ENCODE results near the gene ANKRD35. TPM values are rescaled to one million over a fixed set of nuclear protein-coding genes. Genes with fewer than 3 reads are reported as not detected.
"Not testable (repeated sequence)": the region's sequence is repeated elsewhere in the genome, so short reads cannot be mapped to it uniquely, and the experiment has no call there.

The ANKRD35 gene
- not detected in 2 replicates for total RNA-seq

- CTCF ChIA-PET = interaction anchor here (0.9 to 1.2 kb wide), 3 partner anchors 24 to 41 kb away, joined by 3 to 5 read pairs (median 3); partner anchors contain the start of genes ITGA10 and NUDT17
- ATAC-seq (ENCODE audit: low read depth) = peak; percentile 99
- no peaks in the 10 kb centered on the region for H3K36me3 Mint-ChIP-seq (ENCODE audit: low read depth)
- intact Hi-C loops (cut with micrococcal nuclease) = loop anchor here (1.0 kb wide), 1 partner anchor 27 kb away; the partner anchor contains the start of gene PIAS3
- no peak for TF ChIP-seq CTCF (IDR thresholded peaks at IDR 0.05)
- POLR2A ChIA-PET = interaction anchor here (0.6 to 4.3 kb wide), 8 partner anchors 10 to 78 kb away, joined by 5 to 41 read pairs (median 9); partner anchors contain the start of genes ANKRD34A, NUDT17, PEX11B and PIAS3
- H3K27me3 Mint-ChIP-seq = peaks cover 19% of the 10 kb centered on the region
- H3K4me1 Mint-ChIP-seq = peaks cover 19% of the 10 kb centered on the region
- no peak within 1 kb of the TSS for H3K27ac Mint-ChIP-seq
- DNase-seq = peak; percentile 82
- H3K9me3 Mint-ChIP-seq = no peaks in the 10 kb centered on the region
- H3K4me3 Mint-ChIP-seq = peak within 1 kb of the TSS; percentile 88
Measured at GRCh38 chr1:145885738-145886287, at the start of gene ANKRD35. Gene ANKRD35 (minus strand): TSS chr1:145885866. CDS start chr1:145885758, 108 bp downstream.

GRCh38 chr1:145932522-145933009 is 46.9 kb upstream of the ANKRD35 start:
- H3K27me3 Mint-ChIP-seq, H3K9me3 Mint-ChIP-seq: not testable (repeated sequence)
- Mint-ChIP-seq H3K36me3 (ENCODE audit: low read depth) (peaks cover 27% of the 10 kb centered on the region), H3K4me1 (peaks cover 28% of the 10 kb centered on the region), H3K27ac (peak overlapping the region; percentile 93), H3K4me3 (peak overlapping the region; percentile 60)
- intact Hi-C loops (cut with micrococcal nuclease) = loop anchor here (1.0 kb wide), 1 partner anchor 25 kb away; no protein-coding TSS in a partner anchor
- ATAC-seq (ENCODE audit: low read depth) (peak; percentile 34), DNase-seq (peak; percentile 42)
- ChIA-PET CTCF (interaction anchor here (2.7 kb wide), 1 partner anchor 25 kb away, joined by 7 read pairs; the partner anchor contains the start of gene LIX1L), POLR2A (interaction anchor here (0.7 to 3.0 kb wide), 7 partner anchors 14 to 652 kb away, joined by 3 to 10 read pairs (median 3); partner anchors contain the start of genes ANKRD34A, LIX1L, PEX11B and PIAS3)

GRCh38 chr1:145927916-145928643 is 42.4 kb upstream of the ANKRD35 start:
- H3K9me3 Mint-ChIP-seq = no peaks in the 10 kb centered on the region
- no peaks in the 10 kb centered on the region for H3K27me3 Mint-ChIP-seq
- H3K27ac Mint-ChIP-seq = peak overlapping the region; percentile 74
- TF ChIP-seq CTCF (IDR thresholded peaks at IDR 0.05) = no peak
- intact Hi-C loops (cut with micrococcal nuclease) = loop anchor here (1.0 to 5.0 kb wide), 8 partner anchors 10 to 109 kb away; partner anchors contain the start of genes ANKRD34A, LIX1L, PEX11B and PIAS3
- ATAC-seq (ENCODE audit: low read depth) (no peak), DNase-seq (no peak)
- ChIA-PET CTCF (interaction anchor here (0.8 to 2.0 kb wide), 8 partner anchors 10 to 86 kb away, joined by 4 to 23 read pairs (median 8); partner anchors contain the start of genes ANKRD34A, LIX1L, NUDT17 and PEX11B), POLR2A (interaction anchor here (0.6 to 5.3 kb wide), 40 partner anchors 8 to 647 kb away, joined by 3 to 128 read pairs (median 7); partner anchors contain the start of genes ANKRD34A, ANKRD35, ITGA10 and LIX1L)
- H3K36me3 Mint-ChIP-seq (ENCODE audit: low read depth) = peaks cover 9% of the 10 kb centered on the region
- H3K4me3 Mint-ChIP-seq = no peak overlapping the region
- H3K4me1 Mint-ChIP-seq = peaks cover 23% of the 10 kb centered on the region

- ChIA-PET CTCF (interaction anchor here (0.8 to 2.0 kb wide), 9 partner anchors 9 to 87 kb away, joined by 4 to 23 read pairs (median 6); partner anchors contain the start of genes ANKRD34A, LIX1L, NUDT17 and PEX11B), POLR2A (interaction anchor here (0.6 to 5.3 kb wide), 44 partner anchors 9 to 646 kb away, joined by 3 to 128 read pairs (median 6); partner anchors contain the start of genes ANKRD34A, ANKRD35, ITGA10 and LIX1L)
- intact Hi-C loops (cut with micrococcal nuclease) = loop anchor here (1.0 to 5.0 kb wide), 8 partner anchors 9 to 110 kb away; partner anchors contain the start of genes ANKRD34A, LIX1L, PEX11B and PIAS3
- H3K4me1 Mint-ChIP-seq = peaks cover 15% of the 10 kb centered on the region
- no peak for TF ChIP-seq CTCF (IDR thresholded peaks at IDR 0.05)
- H3K27ac Mint-ChIP-seq = peak within 1 kb of the TSS; percentile 74
- H3K4me3 Mint-ChIP-seq = no peak within 1 kb of the TSS
- peaks cover 13% of the 10 kb centered on the region for H3K36me3 Mint-ChIP-seq (ENCODE audit: low read depth)
- no peaks in the 10 kb centered on the region for H3K9me3 Mint-ChIP-seq
- peak; percentile 97 for ATAC-seq (ENCODE audit: low read depth)
- DNase-seq = peak; percentile 77
- H3K27me3 Mint-ChIP-seq = no peaks in the 10 kb centered on the region
Measured at GRCh38 chr1:145927063-145927886, 41.6 kb upstream of the ANKRD35 start, which contains the start of gene RBM8A. Gene RBM8A (minus strand): TSS chr1:145927484. CDS start chr1:145927426, 58 bp downstream.
